Measurements from ENCODE around the gene MPL.

DNA sequence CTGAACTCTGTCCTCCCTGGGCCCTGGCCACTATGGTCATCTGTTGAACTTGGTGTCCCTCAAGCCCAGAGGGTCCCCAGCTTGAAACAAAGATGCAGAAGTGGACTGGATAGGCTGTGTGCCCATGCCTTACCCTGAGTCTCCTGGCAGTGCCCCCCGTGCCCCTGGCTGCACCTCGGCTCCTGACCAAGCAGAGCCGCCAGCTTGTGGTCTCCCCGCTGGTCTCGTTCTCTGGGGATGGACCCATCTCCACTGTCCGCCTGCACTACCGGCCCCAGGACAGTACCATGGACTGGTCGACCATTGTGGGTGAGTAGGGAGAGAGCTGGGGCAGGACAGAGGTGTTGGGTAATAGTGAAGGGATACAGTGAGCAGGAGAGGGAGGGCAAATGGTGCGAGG lies 26.1 kb upstream of the MPL start:
- TF ChIP-seq POLR2A (IDR thresholded peaks at IDR 0.05) (no peak), EP300 (IDR thresholded peaks at IDR 0.05) (no peak)
- TF ChIP-seq, protein P1, sequence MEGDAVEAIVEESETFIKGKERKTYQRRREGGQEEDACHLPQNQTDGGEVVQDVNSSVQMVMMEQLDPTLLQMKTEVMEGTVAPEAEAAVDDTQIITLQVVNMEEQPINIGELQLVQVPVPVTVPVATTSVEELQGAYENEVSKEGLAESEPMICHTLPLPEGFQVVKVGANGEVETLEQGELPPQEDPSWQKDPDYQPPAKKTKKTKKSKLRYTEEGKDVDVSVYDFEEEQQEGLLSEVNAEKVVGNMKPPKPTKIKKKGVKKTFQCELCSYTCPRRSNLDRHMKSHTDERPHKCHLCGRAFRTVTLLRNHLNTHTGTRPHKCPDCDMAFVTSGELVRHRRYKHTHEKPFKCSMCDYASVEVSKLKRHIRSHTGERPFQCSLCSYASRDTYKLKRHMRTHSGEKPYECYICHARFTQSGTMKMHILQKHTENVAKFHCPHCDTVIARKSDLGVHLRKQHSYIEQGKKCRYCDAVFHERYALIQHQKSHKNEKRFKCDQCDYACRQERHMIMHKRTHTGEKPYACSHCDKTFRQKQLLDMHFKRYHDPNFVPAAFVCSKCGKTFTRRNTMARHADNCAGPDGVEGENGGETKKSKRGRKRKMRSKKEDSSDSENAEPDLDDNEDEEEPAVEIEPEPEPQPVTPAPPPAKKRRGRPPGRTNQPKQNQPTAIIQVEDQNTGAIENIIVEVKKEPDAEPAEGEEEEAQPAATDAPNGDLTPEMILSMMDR (IDR thresholded peaks at IDR 0.05) = no peak

Data from upper lobe of left lung (tissue), 4 donors.